Right lobe of liver (tissue), 6 donors: ENCODE measurements around the gene SEC23IP. TPM values are rescaled to one million over a fixed set of nuclear protein-coding genes. Genes with fewer than 3 reads are reported as not detected.

Experiments used
- ATAC-seq, 4 donors: fragments of 200-7000 bp; cut with Tn5 transposase; one replicate each; pipeline ENCODE4 v1.9.1; 2020; ENCODE audit warnings: mild to moderate bottlenecking in 4 of 4, moderate library complexity in 4 of 4
- DNase-seq, 3 donors: peaks; one replicate each; pipeline ENCODE4 v3.0.0-alpha.2; 2020
- H3K27ac ChIP-seq, 3 donors: fragments of 200-600 bp; one replicate each; pipeline ENCODE4 v1.8.0; 2022
- H3K27me3 ChIP-seq, 2 donors: fragments of 200-600 bp; one replicate each; pipeline ENCODE4 v1.8.0; 2022
- H3K36me3 ChIP-seq, 4 donors: fragments of 200-600 bp; sonication (generic) in 1 of 4; one replicate each; pipeline versions ENCODE4 v1.5.1 to v1.8.0; 2017 to 2022; ENCODE audit warnings: control low read depth in 1 of 4
- H3K4me1 ChIP-seq, 4 donors: fragments of 200-600 bp; sonication (generic) in 1 of 4; one replicate each; pipeline versions ENCODE4 v1.5.1 to v1.8.0; 2017 to 2022; ENCODE audit warnings: control low read depth in 1 of 4
- H3K4me3 ChIP-seq, 3 donors: fragments of 200-600 bp; one replicate each; pipeline ENCODE4 v1.8.0; 2022
- H3K9me3 ChIP-seq, 4 donors: fragments of 200-600 bp; sonication (generic) in 1 of 4; one replicate each; pipeline versions ENCODE4 v1.5.1 to v1.8.0; 2017 to 2022; ENCODE audit warnings: control low read depth in 1 of 4
- CTCF ChIP-seq, 4 donors: fragments of 200-600 bp in 3 of 4; fragments of 450-650 bp in 1 of 4; IDR thresholded peaks; one replicate each; pipeline versions ENCODE4 v1.5.1 to v1.8.0; 2016 to 2022; ENCODE audit warnings: antibody characterized with exemption in 4 of 4, mild to moderate bottlenecking in 2 of 4
- POLR2A ChIP-seq: fragments of 450-650 bp; IDR thresholded peaks from one replicate; pipeline ENCODE4 v1.6.1; 2017; ENCODE audit warnings: antibody characterized with exemption, mild to moderate bottlenecking
- WGBS: methylation state at CpG from one replicate; pipeline ENCODE4 v1.1.6; 2018; ENCODE audit warnings: low coverage, low lambda C conversion rate; ENCODE audit not compliant: insufficient coverage; ENCODE audit errors: missing lambda C conversion rate; 5-methylcytosine and 5-hydroxymethylcytosine counted together
- intact Hi-C, 2 donors: fragments of 100-400 bp; cut with DNase I; formaldehyde crosslinking; loops; one replicate each; pipeline versions ENCODE4 v1.11.2 to v1.14.1; 2022
- total RNA-seq, 6 experiments: library from RNA; depleted of rRNA in 2 of 6; stranded (reverse); fragments of >200 nt in 2 of 6; fragmentation: NEBNext Ultra II Directional in 3 of 6; extraction: Animal tissue kit (Norgen Biotek cat#: 25700) in 3 of 6; gene quantifications; one replicate each; pipeline versions ENCODE4 v1.1.0 to v1.2.4, GENCODE V29; 2016 to 2023
- donor health status: DM: no; HTN: yes; CAD: no.
- donor health status: DM: no; HTN: no; CAD: no.
- donor health status: DM: no; HTN: no; CAD: no.
- donor health status: DM: no; HTN: yes; CAD: no.
- donor health status: DM: no; HTN: yes; CAD: no.

Gene SEC23IP
- total RNA-seq, 6 experiments from 2014 or later, result 22.2 to 34.9 (median 29.2) TPM

GRCh38 chr10:119917777-119918176 lies 25.2 kb downstream of the SEC23IP start:
- no peak overlapping the region for H3K4me3 ChIP-seq
- peaks cover 0 to 86% (median 28%) of the 10 kb centered on the region in 4 donors for H3K36me3 ChIP-seq
- H3K27ac ChIP-seq, result no peak overlapping the region
- ATAC-seq, result no peak
- 67% methylated on average over 3 of the region's 3 CpGs for WGBS
- no peaks in the 10 kb centered on the region for H3K27me3 ChIP-seq
- TF ChIP-seq POLR2A (no peak), CTCF (IDR thresholded peaks at IDR 0.05) (peak in 3 of 4 donors; percentile 11 to 14 (median 13))
- intact Hi-C loops, result no loop called here
- H3K9me3 ChIP-seq, result no peaks in the 10 kb centered on the region
- no peak for DNase-seq
- H3K4me1 ChIP-seq, result no peaks in the 10 kb centered on the region

GRCh38 chr10:119919271-119919670 lies 26.7 kb downstream of the SEC23IP start:
- 79% methylated on average over 2 of the region's 3 CpGs for WGBS
- H3K27ac ChIP-seq, result no peak overlapping the region
- no peaks in the 10 kb centered on the region for H3K4me1 ChIP-seq
- no peaks in the 10 kb centered on the region for H3K9me3 ChIP-seq
- TF ChIP-seq POLR2A (no peak), CTCF (IDR thresholded peaks at IDR 0.05) (no peak)
- ATAC-seq, result no peak
- H3K27me3 ChIP-seq, result no peaks in the 10 kb centered on the region
- intact Hi-C loops, result no loop called here
- H3K36me3 ChIP-seq, result peaks cover 0 to 95% (median 24%) of the 10 kb centered on the region in 4 donors
- no peak for DNase-seq
- H3K4me3 ChIP-seq, result no peak overlapping the region

GRCh38 chr10:119919826-119920225 lies 27.3 kb downstream of the SEC23IP start:
- peaks cover 0 to 94% (median 25%) of the 10 kb centered on the region in 4 donors for H3K36me3 ChIP-seq
- intact Hi-C loops, result no loop called here

GRCh38 chr10:119928411-119928810 lies 35.9 kb downstream of the SEC23IP start:
- DNase-seq (no peak), ATAC-seq (no peak)
- TF ChIP-seq CTCF (IDR thresholded peaks at IDR 0.05) (no peak), POLR2A (no peak)
- H3K27me3 ChIP-seq, result no peaks in the 10 kb centered on the region
- H3K9me3 ChIP-seq, result no peaks in the 10 kb centered on the region
- no peaks in the 10 kb centered on the region for H3K4me1 ChIP-seq
- no peak overlapping the region for H3K27ac ChIP-seq
- H3K4me3 ChIP-seq, result no peak overlapping the region
- intact Hi-C loops, result no loop called here
- H3K36me3 ChIP-seq, result peaks cover 5 to 91% (median 21%) of the 10 kb centered on the region in 4 donors

More at GRCh38 chr10:119919826-119920225, 27.3 kb downstream of the SEC23IP start:
- no peak overlapping the region for H3K4me3 ChIP-seq
- no peaks in the 10 kb centered on the region for H3K4me1 ChIP-seq
- no peaks in the 10 kb centered on the region for H3K9me3 ChIP-seq
- H3K27ac ChIP-seq, result no peak overlapping the region
- TF ChIP-seq CTCF (IDR thresholded peaks at IDR 0.05), result no peak
- no peak for TF ChIP-seq POLR2A
- 43% methylated on average over 1 of the region's 1 CpG for WGBS
- H3K27me3 ChIP-seq, result no peaks in the 10 kb centered on the region
- no peak for DNase-seq
- ATAC-seq, result no peak

- H3K27ac ChIP-seq, result no peak overlapping the region
- no peaks in the 10 kb centered on the region for H3K4me1 ChIP-seq
- WGBS, result 60% methylated on average over 4 of the region's 4 CpGs
- no peaks in the 10 kb centered on the region for H3K9me3 ChIP-seq
- TF ChIP-seq POLR2A, result no peak
- no peak for TF ChIP-seq CTCF (IDR thresholded peaks at IDR 0.05)
- H3K27me3 ChIP-seq, result no peaks in the 10 kb centered on the region
- H3K36me3 ChIP-seq, result peaks cover 7 to 88% (median 29%) of the 10 kb centered on the region in 4 donors
- DNase-seq (no peak), ATAC-seq (no peak)
- no peak overlapping the region for H3K4me3 ChIP-seq
- intact Hi-C loops, result no loop called here
These were observed 39.3 kb downstream of the SEC23IP start for GRCh38 chr10:119931871-119932270.
